GM20431 (cell line): ENCODE measurements around the gene ZNF732.
"Not testable (repeated sequence)": the region's sequence is repeated elsewhere in the genome, so short reads cannot be mapped to it uniquely, and the experiment has no call there.

ENCODE experiments used
- in situ Hi-C: fragments of 300-500 bp; cut with MseI, MboI; formaldehyde crosslinking; loops from one replicate; pipeline ENCODE4 v1.15.0; 2020; ENCODE audit warnings: low sequenced_read_pairs; ENCODE audit not compliant: unreplicated experiment

ZNF732 gene

GRCh38 chr4:256492-256891 lies 48.8 kb downstream of the ZNF732 start:
- in situ Hi-C loops = no loop called here

- in situ Hi-C loops = no loop called here
Measured at GRCh38 chr4:253936-254756, 51.1 kb downstream of the ZNF732 start.

GRCh38 chr4:252065-252601 lies 53.1 kb downstream of the ZNF732 start:
- in situ Hi-C loops = no loop called here

- in situ Hi-C loops = no loop called here
Measured at GRCh38 chr4:244471-244870, 60.8 kb downstream of the ZNF732 start.

- in situ Hi-C loops = no loop called here
Measured at GRCh38 chr4:243426-243825, 61.8 kb downstream of the ZNF732 start.

- in situ Hi-C loops = no loop called here
Measured at GRCh38 chr4:242121-242848, 63.0 kb downstream of the ZNF732 start.

GRCh38 chr4:241411-241810 lies 63.9 kb downstream of the ZNF732 start:
- in situ Hi-C loops = not testable (repeated sequence)

- in situ Hi-C loops = no loop called here
Measured at GRCh38 chr4:236028-236427, 69.2 kb downstream of the ZNF732 start.

GRCh38 chr4:234178-234577 lies 71.1 kb downstream of the ZNF732 start:
- in situ Hi-C loops = no loop called here

- in situ Hi-C loops = no loop called here
Measured at GRCh38 chr4:223913-224497, 81.3 kb downstream of the ZNF732 start.
